Gastrocnemius medialis (tissue), 4 donors: Measurements from ENCODE around the gene LPIN1. TPM values are rescaled to one million over a fixed set of nuclear protein-coding genes. Genes with fewer than 3 reads are reported as not detected.

Experiments used
- ATAC-seq, 2 donors: fragments of 150-250 bp; one replicate each; pipeline ENCODE4 v1.9.1; 2016
- DNase-seq, 2 donors: peaks; one replicate each; pipeline ENCODE4 v3.0.0-alpha.2; 2019
- H3K27ac ChIP-seq, 4 donors: fragments of 200-600 bp; sonication (generic); 1 replicate in 1 of 4; 2 replicates in 3 of 4; pipeline ENCODE4 v1.5.1; 2016 to 2018; ENCODE audit warnings: mild to moderate bottlenecking in 2 of 4, moderate library complexity in 1 of 4
- H3K27me3 ChIP-seq, 3 donors: fragments of 200-600 bp; sonication (generic) in 2 of 3; 1 replicate in 1 of 3; 2 replicates in 2 of 3; pipeline versions ENCODE4 v1.5.1 to v1.6.0; 2016 to 2019; ENCODE audit warnings: mild to moderate bottlenecking in 1 of 3, moderate library complexity in 1 of 3
- H3K36me3 ChIP-seq, 2 donors: fragments of 200-600 bp; sonication (generic) in 1 of 2; one replicate each; pipeline ENCODE4 v1.5.1; 2017 to 2018
- H3K4me1 ChIP-seq, 2 donors: fragments of 200-600 bp; sonication (generic) in 1 of 2; one replicate each; pipeline ENCODE4 v1.5.1; 2016 to 2017; ENCODE audit warnings: mild to moderate bottlenecking in 2 of 2
- H3K4me3 ChIP-seq, 4 donors: fragments of 200-600 bp; sonication (generic) in 3 of 4; 1 replicate in 1 of 4; 2 replicates in 3 of 4; pipeline ENCODE4 v1.5.1; 2016 to 2019; ENCODE audit warnings: mild to moderate bottlenecking in 2 of 4
- H3K9me3 ChIP-seq, 3 donors: fragments of 200-600 bp; sonication (generic) in 2 of 3; 1 replicate in 1 of 3; 2 replicates in 2 of 3; pipeline ENCODE4 v1.5.1; 2016 to 2019
- POLR2A ChIP-seq, 2 donors: fragments of 450-650 bp; IDR thresholded peaks; one replicate each; pipeline ENCODE4 v1.6.1; 2017; ENCODE audit warnings: antibody characterized with exemption in 2 of 2, mild to moderate bottlenecking in 2 of 2, moderate library complexity in 2 of 2
- in situ Hi-C, 4 donors: fragments of 200-750 bp; cut with MboI; loops; one replicate each; pipeline versions ENCODE4 v1.15.0 to v1.8.0; 2017; ENCODE audit warnings: low sequenced_read_pairs in 4 of 4
- intact Hi-C: fragments of 100-400 bp; cut with DNase I; formaldehyde crosslinking; loops from one replicate; pipeline ENCODE4 v1.15.1; 2023; ENCODE audit warnings: low total_unique reads
- total RNA-seq, 4 donors: library from RNA; depleted of rRNA; stranded (reverse); fragments of >200 nt; gene quantifications; one replicate each; pipeline versions ENCODE4 v1.1.0 to v1.2.3, GENCODE V29; 2016
- TF ChIP-seq, protein P1 (sequence below), 5 experiments: fragments of 450-650 bp in 3 of 5; fragments of 200-600 bp in 2 of 5; sonication (generic) in 2 of 5; IDR thresholded peaks in 4 of 5; conservative IDR thresholded peaks in 1 of 5; 1 replicate in 4 of 5; 2 replicates in 1 of 5; pipeline ENCODE4 v1.5.1; 2016 to 2019; ENCODE audit warnings: antibody characterized with exemption in 5 of 5, mild to moderate bottlenecking in 3 of 5, moderate library complexity in 3 of 5

The LPIN1 gene
- total RNA-seq, 4 donors from 2014 or later = 292 to 606 (median 472) TPM

DNA sequence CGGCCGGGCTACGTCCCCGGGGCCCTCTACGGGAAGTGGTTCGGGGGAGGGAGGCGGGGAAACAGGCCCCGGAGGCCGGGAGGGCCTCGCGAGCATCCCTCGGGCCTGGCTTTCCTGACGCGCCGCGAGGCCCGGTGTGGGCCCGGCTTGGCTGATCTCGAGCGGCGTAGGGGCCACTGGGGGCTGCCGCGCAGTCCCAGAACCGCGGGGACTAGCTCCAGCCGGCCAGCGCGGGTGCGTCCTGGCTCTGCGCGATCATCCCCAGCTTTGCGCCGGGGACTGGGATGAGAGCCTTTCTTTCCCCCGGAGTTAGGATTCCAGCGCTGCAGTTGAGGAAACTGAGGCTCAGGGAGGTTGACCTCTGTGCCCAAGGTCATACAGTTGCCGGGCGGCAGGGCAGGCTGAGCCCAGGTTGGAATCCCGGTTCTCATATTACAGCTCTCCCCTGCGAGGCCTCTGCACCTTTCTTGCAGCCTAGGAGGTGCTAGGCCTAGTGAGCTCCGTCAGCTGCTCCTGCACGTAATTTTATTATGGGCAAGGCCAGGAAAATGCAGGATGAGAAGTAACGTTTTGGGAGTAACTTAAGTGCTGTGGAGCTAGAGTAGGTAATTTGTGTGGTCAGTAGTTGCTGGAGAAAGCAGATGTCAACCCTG lies 501 bp downstream of the LPIN1 start:
- peak overlapping the region; percentile 75 to 92 (median 86) for H3K4me3 ChIP-seq
- no peaks in the 10 kb centered on the region for H3K9me3 ChIP-seq
- H3K27me3 ChIP-seq = no peaks in the 10 kb centered on the region
- H3K27ac ChIP-seq = peak overlapping the region; percentile 92 to 95 (median 94)
- TF ChIP-seq, protein P1, sequence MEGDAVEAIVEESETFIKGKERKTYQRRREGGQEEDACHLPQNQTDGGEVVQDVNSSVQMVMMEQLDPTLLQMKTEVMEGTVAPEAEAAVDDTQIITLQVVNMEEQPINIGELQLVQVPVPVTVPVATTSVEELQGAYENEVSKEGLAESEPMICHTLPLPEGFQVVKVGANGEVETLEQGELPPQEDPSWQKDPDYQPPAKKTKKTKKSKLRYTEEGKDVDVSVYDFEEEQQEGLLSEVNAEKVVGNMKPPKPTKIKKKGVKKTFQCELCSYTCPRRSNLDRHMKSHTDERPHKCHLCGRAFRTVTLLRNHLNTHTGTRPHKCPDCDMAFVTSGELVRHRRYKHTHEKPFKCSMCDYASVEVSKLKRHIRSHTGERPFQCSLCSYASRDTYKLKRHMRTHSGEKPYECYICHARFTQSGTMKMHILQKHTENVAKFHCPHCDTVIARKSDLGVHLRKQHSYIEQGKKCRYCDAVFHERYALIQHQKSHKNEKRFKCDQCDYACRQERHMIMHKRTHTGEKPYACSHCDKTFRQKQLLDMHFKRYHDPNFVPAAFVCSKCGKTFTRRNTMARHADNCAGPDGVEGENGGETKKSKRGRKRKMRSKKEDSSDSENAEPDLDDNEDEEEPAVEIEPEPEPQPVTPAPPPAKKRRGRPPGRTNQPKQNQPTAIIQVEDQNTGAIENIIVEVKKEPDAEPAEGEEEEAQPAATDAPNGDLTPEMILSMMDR (IDR thresholded peaks at IDR 0.05 in 4 of 5, conservative IDR thresholded peaks at IDR 0.05 in 1 of 5) = no peak
- peak; percentile 43 to 68 for TF ChIP-seq POLR2A (IDR thresholded peaks at IDR 0.05)
- DNase-seq (peak; percentile 58 to 67), ATAC-seq (peak; percentile 20 to 34)
- no peaks in the 10 kb centered on the region for H3K36me3 ChIP-seq
- in situ Hi-C loops = loop anchor here in 1 of 4 donors (10.0 kb wide), 1 partner anchor 52 kb away; no protein-coding TSS in a partner anchor
- H3K4me1 ChIP-seq = peaks cover 51 to 71% of the 10 kb centered on the region in 2 donors
- intact Hi-C loops = loop anchor here (1.0 to 10.0 kb wide), 2 partner anchors 59 to 282 kb away; partner anchors contain the start of gene E2F6

DNA sequence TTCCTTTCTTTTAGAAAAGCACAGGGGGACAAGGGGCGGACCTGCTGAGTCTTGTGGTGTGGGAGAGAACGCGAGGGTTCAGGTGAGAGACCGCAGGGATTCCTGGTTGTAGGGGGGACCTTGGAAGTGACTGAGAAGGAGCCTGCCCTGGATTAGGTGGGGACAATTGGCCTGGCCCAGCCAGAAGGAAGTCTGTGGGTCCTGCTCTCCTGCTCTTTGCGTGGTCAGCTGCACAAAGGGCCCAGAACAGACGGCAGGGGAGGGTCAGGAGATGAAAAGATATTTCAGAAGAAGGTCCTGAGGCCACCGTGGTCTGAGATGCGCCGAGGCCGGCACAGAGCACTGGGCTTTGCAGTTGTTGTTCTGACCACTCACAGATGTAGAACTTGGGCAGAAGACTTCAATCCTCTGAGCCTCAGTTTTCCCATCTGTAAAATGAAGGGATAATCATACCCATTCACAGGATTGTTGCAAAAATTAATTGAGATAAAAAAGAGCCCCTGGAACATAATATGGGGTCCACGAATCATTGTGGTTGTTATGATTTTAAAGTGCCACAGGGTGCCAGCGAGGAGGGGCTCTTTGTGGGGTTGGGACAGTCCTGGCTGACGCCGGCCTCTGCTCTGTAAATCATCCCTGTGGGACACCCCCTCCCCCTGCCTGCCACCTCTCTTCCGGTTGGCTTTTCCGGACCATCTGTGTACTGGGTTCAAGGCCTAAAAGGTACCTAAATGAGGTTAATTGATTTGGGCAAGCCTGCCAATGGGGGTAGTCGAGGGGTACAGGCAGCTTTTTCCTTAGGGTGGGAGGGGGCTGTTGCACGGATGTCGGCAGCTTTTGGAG lies 1.8 kb downstream of the LPIN1 start:
- H3K27ac ChIP-seq = peak overlapping the region; percentile 92 to 95 (median 94)
- peak in 1 of 2 donors; percentile 9 for TF ChIP-seq POLR2A (IDR thresholded peaks at IDR 0.05)
- TF ChIP-seq, protein P1 (IDR thresholded peaks at IDR 0.05 in 4 of 5, conservative IDR thresholded peaks at IDR 0.05 in 1 of 5) = no peak
- no peak for DNase-seq
- in situ Hi-C loops = loop anchor here in 1 of 4 donors (10.0 kb wide), 1 partner anchor 53 kb away; no protein-coding TSS in a partner anchor
- intact Hi-C loops = loop anchor here (10.0 kb wide), 1 partner anchor 283 kb away; the partner anchor contains the start of gene E2F6
- peaks cover 62 to 80% of the 10 kb centered on the region in 2 donors for H3K4me1 ChIP-seq
- H3K36me3 ChIP-seq = no peaks in the 10 kb centered on the region
- ATAC-seq = no peak
- H3K27me3 ChIP-seq = no peaks in the 10 kb centered on the region
- peak overlapping the region; percentile 75 to 92 (median 86) for H3K4me3 ChIP-seq
- H3K9me3 ChIP-seq = no peaks in the 10 kb centered on the region

DNA sequence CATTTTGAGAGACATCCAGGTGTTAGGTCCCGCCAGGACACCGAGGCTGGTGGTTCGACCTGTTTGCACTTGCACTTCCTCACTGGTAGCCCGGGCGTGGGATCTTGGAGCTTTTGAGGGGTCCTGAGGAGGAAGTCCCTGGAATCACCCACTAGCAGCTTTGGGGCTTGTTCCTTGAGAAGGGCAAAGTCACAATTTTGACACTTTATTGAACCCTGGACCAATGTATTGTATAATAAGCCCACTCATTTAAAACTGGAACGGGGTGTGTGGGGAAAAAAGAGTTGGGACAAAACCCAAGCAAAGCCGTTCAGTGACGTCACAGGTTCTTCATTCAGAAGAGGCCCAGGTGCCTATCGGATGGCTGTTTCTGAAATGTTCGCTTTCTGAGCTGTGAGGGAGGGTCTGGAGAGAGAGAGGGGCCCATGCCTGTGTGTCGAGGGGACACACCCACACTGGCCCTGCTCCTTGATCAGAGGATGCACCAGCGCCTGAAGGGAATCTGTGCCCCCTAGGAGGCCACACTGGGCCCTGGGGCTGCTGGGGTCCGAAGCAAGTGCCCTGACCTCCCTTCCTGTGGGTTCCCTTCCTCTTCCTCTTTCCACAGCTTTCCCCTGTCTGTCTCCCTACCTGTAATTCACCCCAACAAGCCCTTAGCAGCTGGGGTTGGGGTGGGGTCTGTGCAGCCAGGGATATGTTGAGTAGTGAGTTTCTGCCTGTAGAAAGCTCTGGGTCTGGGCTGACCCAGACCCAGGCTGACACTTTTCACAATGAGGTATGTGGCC lies 2.6 kb downstream of the LPIN1 start:
- TF ChIP-seq POLR2A (IDR thresholded peaks at IDR 0.05) = no peak
- H3K36me3 ChIP-seq = no peaks in the 10 kb centered on the region
- ATAC-seq = no peak
- in situ Hi-C loops = loop anchor here in 1 of 4 donors (10.0 kb wide), 1 partner anchor 54 kb away; no protein-coding TSS in a partner anchor
- no peaks in the 10 kb centered on the region for H3K9me3 ChIP-seq
- intact Hi-C loops = loop anchor here (10.0 kb wide), 1 partner anchor 284 kb away; the partner anchor contains the start of gene E2F6
- peak overlapping the region; percentile 75 to 92 (median 86) for H3K4me3 ChIP-seq
- DNase-seq = no peak
- H3K27ac ChIP-seq = peak overlapping the region; percentile 92 to 95 (median 94)
- H3K27me3 ChIP-seq = no peaks in the 10 kb centered on the region
- H3K4me1 ChIP-seq = peaks cover 63 to 81% of the 10 kb centered on the region in 2 donors

DNA sequence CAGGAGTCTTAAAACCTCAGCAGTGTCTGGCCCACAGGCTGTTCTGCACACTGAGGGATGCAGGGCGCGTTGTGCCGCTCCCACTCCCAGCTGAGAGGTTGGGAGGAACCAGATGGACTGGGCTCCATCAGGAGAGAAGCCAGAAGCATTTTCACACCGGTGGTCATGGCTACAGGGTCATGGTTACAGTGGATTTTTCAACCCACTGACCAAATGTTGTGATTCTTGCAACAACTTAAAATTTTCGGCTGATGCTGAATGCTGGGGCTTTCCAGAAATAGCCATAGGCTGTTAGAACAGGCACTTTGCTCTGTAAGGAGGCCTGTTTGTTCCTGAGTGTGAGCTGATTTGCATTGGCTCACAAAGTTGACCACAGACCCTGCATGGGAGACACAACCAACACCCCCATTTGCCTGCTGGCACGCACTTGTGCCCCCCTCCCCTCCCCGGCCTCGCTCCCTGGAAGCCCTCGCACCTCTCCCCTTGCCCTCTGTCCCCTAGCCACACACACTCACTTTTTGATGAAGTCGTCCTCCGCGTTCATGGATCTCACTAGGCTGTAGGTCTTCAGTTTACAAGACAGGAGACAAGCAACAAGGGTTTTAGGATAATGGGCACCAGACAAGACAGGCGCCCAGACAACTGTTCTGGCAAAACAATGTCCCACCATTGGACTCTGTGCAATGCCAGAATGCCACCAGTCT lies 3.4 kb downstream of the LPIN1 start:
- H3K9me3 ChIP-seq = no peaks in the 10 kb centered on the region
- H3K27me3 ChIP-seq = no peaks in the 10 kb centered on the region
- in situ Hi-C loops (loop anchor here in 2 of 4 donors (10.0 kb wide), 1 partner anchor 55 kb away; no protein-coding TSS in a partner anchor), intact Hi-C loops (loop anchor here (1.0 to 10.0 kb wide), 2 partner anchors 51 to 285 kb away; partner anchors contain the start of gene E2F6)
- H3K36me3 ChIP-seq = no peaks in the 10 kb centered on the region
- peaks cover 64 to 82% of the 10 kb centered on the region in 2 donors for H3K4me1 ChIP-seq
- DNase-seq = no peak
- no peak for ATAC-seq
- H3K27ac ChIP-seq = peak overlapping the region; percentile 92 to 95 (median 94)
- peak overlapping the region; percentile 75 to 92 (median 86) for H3K4me3 ChIP-seq
- no peak for TF ChIP-seq POLR2A (IDR thresholded peaks at IDR 0.05)
- TF ChIP-seq, protein P1 (IDR thresholded peaks at IDR 0.05 in 4 of 5, conservative IDR thresholded peaks at IDR 0.05 in 1 of 5) = no peak
